HEK293 (cell line): Measurements from ENCODE around the gene MERTK.
A peak's percentile ranks its signal among the peaks of the same experiment; 100 is the strongest.

ENCODE experiments used
- CTCF ChIA-PET: fragments of 350-600 bp; formaldehyde crosslinking; extraction: SDS; loops from one replicate; lab custom pipeline; 2021; ENCODE audit warnings: antibody characterized with exemption; lab: Yijun Ruan, JAX
- POLR2A ChIA-PET: fragments of 300-600 bp; formaldehyde crosslinking; extraction: SDS; loops from one replicate; lab custom pipeline; 2020; ENCODE audit warnings: antibody characterized with exemption, inconsistent platforms; lab: Yijun Ruan, JAX
- H3K27ac ChIP-seq: fragments of 200-500 bp; sonication (Bioruptor generic); 2 replicates; pipeline ENCODE4 v1.5.1; 2014; ENCODE audit warnings: low read depth, low read length, control low read depth, inconsistent platforms; ENCODE audit errors: extremely low read depth
- H3K36me3 ChIP-seq, 2 experiments: fragments of 200-500 bp in 1 of 2; sonication (Bioruptor generic) in 1 of 2; 1 replicate in 1 of 2; 2 replicates in 1 of 2; pipeline ENCODE4 v1.5.1; 2014 to 2017; ENCODE audit warnings: inconsistent platforms in 2 of 2, low read length in 2 of 2; ENCODE audit not compliant: control insufficient read depth in 2 of 2, insufficient read depth in 1 of 2
- H3K4me1 ChIP-seq: fragments of 200-500 bp; sonication (Bioruptor generic); 2 replicates; pipeline ENCODE4 v1.5.1; 2014; ENCODE audit warnings: mild to moderate bottlenecking, low read length, inconsistent platforms; ENCODE audit not compliant: control insufficient read depth, insufficient read depth
- H3K4me3 ChIP-seq: 2 replicates; pipeline ENCODE4 v1.5.1; 2011; ENCODE audit warnings: low read depth, mild to moderate bottlenecking, control low read depth, low read length, moderate library complexity
- H3K9me3 ChIP-seq: fragments of 200-500 bp; sonication (Bioruptor generic); 2 replicates; pipeline ENCODE4 v1.5.1; 2014; ENCODE audit warnings: low read depth, low read length, inconsistent platforms; ENCODE audit not compliant: control insufficient read depth, insufficient read depth
- KLF9 ChIP-seq: fragments of 450-650 bp; formaldehyde crosslinking; IDR thresholded peaks from 2 replicates; pipeline ENCODE4 v1.5.1; 2016; ENCODE audit warnings: missing biosample characterization, missing genetic modification characterization, low read depth
- SALL2 ChIP-seq: fragments of 450-650 bp; formaldehyde crosslinking; IDR thresholded peaks from 2 replicates; pipeline ENCODE4 v1.5.0; 2017; ENCODE audit warnings: missing biosample characterization, mild to moderate bottlenecking, missing genetic modification characterization, borderline replicate concordance
- ZNF132 ChIP-seq: fragments of 450-650 bp; formaldehyde crosslinking; IDR thresholded peaks from 2 replicates; pipeline ENCODE4 v1.5.1; 2017; ENCODE audit warnings: missing biosample characterization, missing genetic modification characterization, borderline replicate concordance
- ZNF146 ChIP-seq: fragments of 450-650 bp; formaldehyde crosslinking; IDR thresholded peaks from 2 replicates; pipeline ENCODE4 v1.5.1; 2016; ENCODE audit warnings: missing biosample characterization, missing genetic modification characterization
- ZNF24 ChIP-seq: fragments of 450-650 bp; formaldehyde crosslinking; IDR thresholded peaks from 2 replicates; pipeline ENCODE4 v1.5.1; 2016; ENCODE audit warnings: missing biosample characterization, missing genetic modification characterization
- ZNF274 ChIP-seq, 2 experiments: fragments of 200-500 bp in 1 of 2; fragments of 450-650 bp in 1 of 2; sonication (Bioruptor generic) in 1 of 2; formaldehyde crosslinking in 1 of 2; IDR thresholded peaks; 2 replicates each; pipeline versions ENCODE4 v1.5.1 to v1.6.1; 2014 to 2016; ENCODE audit warnings: borderline replicate concordance in 1 of 2, inconsistent platforms in 1 of 2, low read length in 1 of 2, missing biosample characterization in 1 of 2, missing genetic modification characterization in 1 of 2
- ZNF292 ChIP-seq: fragments of 450-650 bp; formaldehyde crosslinking; IDR thresholded peaks from 2 replicates; pipeline ENCODE4 v1.5.1; 2016; ENCODE audit warnings: low read depth, missing biosample characterization, missing genetic modification characterization, borderline replicate concordance
- ZNF48 ChIP-seq: fragments of 450-650 bp; formaldehyde crosslinking; IDR thresholded peaks from 2 replicates; pipeline ENCODE4 v1.5.1; 2016; ENCODE audit warnings: missing biosample characterization, missing genetic modification characterization
- ZNF529 ChIP-seq: fragments of 450-650 bp; formaldehyde crosslinking; IDR thresholded peaks from 2 replicates; pipeline ENCODE4 v1.5.1; 2017; ENCODE audit warnings: missing genetic modification characterization, missing biosample characterization; ENCODE audit not compliant: insufficient replicate concordance
- ZNF560 ChIP-seq: fragments of 450-650 bp; formaldehyde crosslinking; IDR thresholded peaks from 2 replicates; pipeline ENCODE4 v1.5.1; 2017; ENCODE audit warnings: missing biosample characterization, missing genetic modification characterization, borderline replicate concordance
- ZNF677 ChIP-seq: fragments of 450-650 bp; IDR thresholded peaks from 2 replicates; pipeline ENCODE4 v1.5.0; 2018; ENCODE audit warnings: missing biosample characterization, mild to moderate bottlenecking, missing genetic modification characterization, moderate library complexity
- TF ChIP-seq, protein P1 (sequence below): fragments of 450-650 bp; formaldehyde crosslinking; IDR thresholded peaks from 2 replicates; pipeline ENCODE4 v1.5.1; 2017; ENCODE audit warnings: missing biosample characterization, missing genetic modification characterization
- TF ChIP-seq, protein P2 (sequence below): fragments of 450-650 bp; formaldehyde crosslinking; IDR thresholded peaks from 2 replicates; pipeline ENCODE4 v1.5.1; 2016; ENCODE audit warnings: missing biosample characterization, missing genetic modification characterization
- TF ChIP-seq, protein P3 (sequence below): fragments of 450-650 bp; formaldehyde crosslinking; IDR thresholded peaks from 2 replicates; pipeline ENCODE4 v1.5.1; 2017; ENCODE audit warnings: missing biosample characterization, mild to moderate bottlenecking, missing genetic modification characterization, moderate library complexity
- TF ChIP-seq, protein P4 (sequence below): fragments of 450-650 bp; formaldehyde crosslinking; IDR thresholded peaks from 2 replicates; pipeline ENCODE4 v1.5.1; 2016; ENCODE audit warnings: missing biosample characterization, missing genetic modification characterization, borderline replicate concordance

MERTK gene

DNA sequence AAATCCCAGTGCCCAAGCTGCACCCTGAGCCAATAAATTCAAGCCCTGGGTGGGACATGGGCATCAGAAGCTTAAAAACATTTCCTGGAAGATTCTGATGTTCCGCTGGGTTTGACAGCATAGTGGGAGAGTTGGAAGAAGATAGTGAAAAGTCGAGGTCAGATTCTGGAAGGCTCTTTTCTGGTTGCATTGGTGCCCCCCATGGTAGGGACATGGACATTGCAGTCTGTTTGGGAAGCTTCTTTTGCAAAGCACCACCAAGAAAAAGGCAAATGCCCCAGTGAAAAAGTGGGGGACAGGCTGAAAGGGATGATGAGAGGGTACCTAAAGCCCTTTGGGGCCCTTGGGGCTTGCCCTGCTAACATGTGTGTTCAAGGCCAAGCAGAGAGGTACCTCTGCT lies 21.0 kb downstream of the MERTK start:
- TF ChIP-seq, protein P1, sequence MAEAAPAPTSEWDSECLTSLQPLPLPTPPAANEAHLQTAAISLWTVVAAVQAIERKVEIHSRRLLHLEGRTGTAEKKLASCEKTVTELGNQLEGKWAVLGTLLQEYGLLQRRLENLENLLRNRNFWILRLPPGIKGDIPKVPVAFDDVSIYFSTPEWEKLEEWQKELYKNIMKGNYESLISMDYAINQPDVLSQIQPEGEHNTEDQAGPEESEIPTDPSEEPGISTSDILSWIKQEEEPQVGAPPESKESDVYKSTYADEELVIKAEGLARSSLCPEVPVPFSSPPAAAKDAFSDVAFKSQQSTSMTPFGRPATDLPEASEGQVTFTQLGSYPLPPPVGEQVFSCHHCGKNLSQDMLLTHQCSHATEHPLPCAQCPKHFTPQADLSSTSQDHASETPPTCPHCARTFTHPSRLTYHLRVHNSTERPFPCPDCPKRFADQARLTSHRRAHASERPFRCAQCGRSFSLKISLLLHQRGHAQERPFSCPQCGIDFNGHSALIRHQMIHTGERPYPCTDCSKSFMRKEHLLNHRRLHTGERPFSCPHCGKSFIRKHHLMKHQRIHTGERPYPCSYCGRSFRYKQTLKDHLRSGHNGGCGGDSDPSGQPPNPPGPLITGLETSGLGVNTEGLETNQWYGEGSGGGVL (tag by site-specific recombination): no peak
- TF ChIP-seq, protein P2, sequence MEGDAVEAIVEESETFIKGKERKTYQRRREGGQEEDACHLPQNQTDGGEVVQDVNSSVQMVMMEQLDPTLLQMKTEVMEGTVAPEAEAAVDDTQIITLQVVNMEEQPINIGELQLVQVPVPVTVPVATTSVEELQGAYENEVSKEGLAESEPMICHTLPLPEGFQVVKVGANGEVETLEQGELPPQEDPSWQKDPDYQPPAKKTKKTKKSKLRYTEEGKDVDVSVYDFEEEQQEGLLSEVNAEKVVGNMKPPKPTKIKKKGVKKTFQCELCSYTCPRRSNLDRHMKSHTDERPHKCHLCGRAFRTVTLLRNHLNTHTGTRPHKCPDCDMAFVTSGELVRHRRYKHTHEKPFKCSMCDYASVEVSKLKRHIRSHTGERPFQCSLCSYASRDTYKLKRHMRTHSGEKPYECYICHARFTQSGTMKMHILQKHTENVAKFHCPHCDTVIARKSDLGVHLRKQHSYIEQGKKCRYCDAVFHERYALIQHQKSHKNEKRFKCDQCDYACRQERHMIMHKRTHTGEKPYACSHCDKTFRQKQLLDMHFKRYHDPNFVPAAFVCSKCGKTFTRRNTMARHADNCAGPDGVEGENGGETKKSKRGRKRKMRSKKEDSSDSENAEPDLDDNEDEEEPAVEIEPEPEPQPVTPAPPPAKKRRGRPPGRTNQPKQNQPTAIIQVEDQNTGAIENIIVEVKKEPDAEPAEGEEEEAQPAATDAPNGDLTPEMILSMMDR: 0 out of 2 replicates have a peak, but pooled peaks have one; percentile 19
- no peak overlapping the region for H3K4me3 ChIP-seq
- ChIA-PET CTCF (interaction anchor here (0.6 to 1.6 kb wide), 7 partner anchors 9 to 114 kb away, joined by 3 to 6 read pairs (median 3); no protein-coding TSS in a partner anchor), POLR2A (no interaction called here)
- no peaks in the 10 kb centered on the region for H3K36me3 ChIP-seq
- no peaks in the 10 kb centered on the region for H3K9me3 ChIP-seq
- peaks cover 10% of the 10 kb centered on the region for H3K4me1 ChIP-seq
- no peak overlapping the region for H3K27ac ChIP-seq

DNA sequence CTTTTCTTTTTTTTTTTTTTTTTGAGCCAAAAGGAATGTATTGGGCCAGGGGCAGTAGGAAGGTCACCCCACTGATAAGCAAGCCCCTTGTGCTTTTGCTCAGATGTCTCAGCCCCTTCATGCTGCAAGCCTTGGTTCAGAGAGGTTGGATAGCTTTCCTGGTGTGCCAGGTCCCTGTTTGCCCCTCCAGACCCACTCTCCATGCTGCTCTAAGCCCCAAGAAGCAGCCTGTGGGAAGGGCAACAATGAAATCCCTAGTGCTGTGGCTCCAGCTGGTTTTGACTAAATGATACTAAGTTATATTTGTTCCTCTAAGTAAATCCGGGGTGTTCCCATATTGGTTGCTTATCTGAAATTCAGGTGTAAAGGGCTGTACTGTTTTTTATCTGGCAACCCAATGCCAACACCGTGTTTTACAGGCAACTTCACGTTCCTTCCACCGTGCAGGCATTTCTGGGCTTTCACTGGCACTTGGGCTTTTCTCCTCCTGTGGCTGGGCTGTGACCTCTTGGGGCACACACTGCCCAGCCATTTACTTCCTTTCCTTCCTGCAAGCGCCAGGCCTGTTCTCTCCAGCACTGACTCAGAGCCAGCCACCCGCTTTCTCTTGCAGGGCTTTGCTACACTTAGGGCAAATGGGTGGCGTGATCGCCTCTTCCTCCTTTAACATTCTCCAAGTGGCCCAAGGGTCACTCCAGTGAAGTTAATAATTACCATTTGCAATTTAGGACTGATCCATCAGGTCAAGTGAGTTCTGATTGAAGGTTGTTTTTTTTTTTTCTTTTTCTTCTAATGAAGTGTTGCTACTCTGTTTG lies 21.6 kb downstream of the MERTK start:
- no peak overlapping the region for H3K27ac ChIP-seq
- CTCF ChIA-PET: interaction anchor here (0.6 to 1.6 kb wide), 4 partner anchors 14 to 56 kb away, joined by 3 to 6 read pairs (median 4); no protein-coding TSS in a partner anchor
- TF ChIP-seq ZNF292 (tag by site-specific recombination): no peak
- TF ChIP-seq, protein P3, sequence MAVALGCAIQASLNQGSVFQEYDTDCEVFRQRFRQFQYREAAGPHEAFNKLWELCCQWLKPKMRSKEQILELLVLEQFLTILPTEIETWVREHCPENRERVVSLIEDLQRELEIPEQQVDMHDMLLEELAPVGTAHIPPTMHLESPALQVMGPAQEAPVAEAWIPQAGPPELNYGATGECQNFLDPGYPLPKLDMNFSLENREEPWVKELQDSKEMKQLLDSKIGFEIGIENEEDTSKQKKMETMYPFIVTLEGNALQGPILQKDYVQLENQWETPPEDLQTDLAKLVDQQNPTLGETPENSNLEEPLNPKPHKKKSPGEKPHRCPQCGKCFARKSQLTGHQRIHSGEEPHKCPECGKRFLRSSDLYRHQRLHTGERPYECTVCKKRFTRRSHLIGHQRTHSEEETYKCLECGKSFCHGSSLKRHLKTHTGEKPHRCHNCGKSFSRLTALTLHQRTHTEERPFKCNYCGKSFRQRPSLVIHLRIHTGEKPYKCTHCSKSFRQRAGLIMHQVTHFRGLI (tag by site-specific recombination): 0 out of 2 replicates have a peak, but pooled peaks have one; percentile 24
- TF ChIP-seq, all 188 proteins: peak for 1
- POLR2A ChIA-PET: no interaction called here
- no peaks in the 10 kb centered on the region for H3K36me3 ChIP-seq
- H3K4me1 ChIP-seq: peaks cover 10% of the 10 kb centered on the region
- no peak overlapping the region for H3K4me3 ChIP-seq
- H3K9me3 ChIP-seq: no peaks in the 10 kb centered on the region

DNA sequence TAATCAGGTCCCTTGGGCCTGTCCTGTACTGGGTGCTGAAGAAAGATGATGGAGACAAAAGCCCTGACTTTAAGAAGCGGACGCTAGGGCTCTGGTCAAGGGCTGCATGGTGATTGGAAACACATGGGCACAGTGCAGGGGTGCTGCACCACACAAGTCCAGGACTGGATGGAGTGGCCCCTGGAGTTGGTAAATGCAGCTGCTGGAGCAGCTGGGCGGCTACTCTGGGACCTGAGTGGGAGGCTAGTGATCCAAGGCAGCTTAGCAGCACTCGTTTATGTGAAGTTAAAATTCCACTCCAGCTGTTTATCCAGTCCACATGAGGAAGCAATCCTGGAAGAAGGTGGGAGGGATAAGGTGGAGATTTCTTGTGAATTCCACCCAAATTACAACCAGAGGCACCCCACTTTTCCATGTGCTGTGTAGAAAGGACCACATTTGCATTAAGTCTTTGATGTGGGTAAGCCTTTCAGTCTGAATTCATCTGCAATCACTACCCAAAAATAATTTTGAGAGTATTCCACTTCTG lies 24.9 kb downstream of the MERTK start:
- CTCF ChIA-PET: no interaction called here
- POLR2A ChIA-PET: no interaction called here
- peaks cover 6% of the 10 kb centered on the region for H3K4me1 ChIP-seq
- TF ChIP-seq ZNF529: no peak
- TF ChIP-seq, protein P4, sequence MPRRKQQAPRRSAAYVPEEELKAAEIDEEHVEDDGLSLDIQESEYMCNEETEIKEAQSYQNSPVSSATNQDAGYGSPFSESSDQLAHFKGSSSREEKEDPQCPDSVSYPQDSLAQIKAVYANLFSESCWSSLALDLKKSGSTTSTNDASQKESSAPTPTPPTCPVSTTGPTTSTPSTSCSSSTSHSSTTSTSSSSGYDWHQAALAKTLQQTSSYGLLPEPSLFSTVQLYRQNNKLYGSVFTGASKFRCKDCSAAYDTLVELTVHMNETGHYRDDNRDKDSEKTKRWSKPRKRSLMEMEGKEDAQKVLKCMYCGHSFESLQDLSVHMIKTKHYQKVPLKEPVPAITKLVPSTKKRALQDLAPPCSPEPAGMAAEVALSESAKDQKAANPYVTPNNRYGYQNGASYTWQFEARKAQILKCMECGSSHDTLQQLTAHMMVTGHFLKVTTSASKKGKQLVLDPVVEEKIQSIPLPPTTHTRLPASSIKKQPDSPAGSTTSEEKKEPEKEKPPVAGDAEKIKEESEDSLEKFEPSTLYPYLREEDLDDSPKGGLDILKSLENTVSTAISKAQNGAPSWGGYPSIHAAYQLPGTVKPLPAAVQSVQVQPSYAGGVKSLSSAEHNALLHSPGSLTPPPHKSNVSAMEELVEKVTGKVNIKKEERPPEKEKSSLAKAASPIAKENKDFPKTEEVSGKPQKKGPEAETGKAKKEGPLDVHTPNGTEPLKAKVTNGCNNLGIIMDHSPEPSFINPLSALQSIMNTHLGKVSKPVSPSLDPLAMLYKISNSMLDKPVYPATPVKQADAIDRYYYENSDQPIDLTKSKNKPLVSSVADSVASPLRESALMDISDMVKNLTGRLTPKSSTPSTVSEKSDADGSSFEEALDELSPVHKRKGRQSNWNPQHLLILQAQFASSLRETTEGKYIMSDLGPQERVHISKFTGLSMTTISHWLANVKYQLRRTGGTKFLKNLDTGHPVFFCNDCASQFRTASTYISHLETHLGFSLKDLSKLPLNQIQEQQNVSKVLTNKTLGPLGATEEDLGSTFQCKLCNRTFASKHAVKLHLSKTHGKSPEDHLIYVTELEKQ: no peak
- TF ChIP-seq SALL2 (tag by site-specific recombination): no peak
- no peak for TF ChIP-seq ZNF132 (tag by site-specific recombination)
- TF ChIP-seq ZNF560: no peak
- TF ChIP-seq ZNF24 (tag by site-specific recombination): no peak
- no peak for TF ChIP-seq ZNF48 (tag by site-specific recombination)
- TF ChIP-seq, protein P1 (tag by site-specific recombination): no peak
- no peak for TF ChIP-seq ZNF677 (tag by site-specific recombination)
- TF ChIP-seq ZNF274 (IDR thresholded peaks at IDR 0.05; ENCODE audit: low read length): no peak
- no peak for TF ChIP-seq ZNF274 (tag by site-specific recombination; IDR thresholded peaks at IDR 0.05; ENCODE audit: borderline replicate concordance)
- TF ChIP-seq ZNF146 (tag by site-specific recombination): no peak
- TF ChIP-seq KLF9 (tag by site-specific recombination): no peak
- no peak overlapping the region for H3K27ac ChIP-seq
- no peaks in the 10 kb centered on the region for H3K36me3 ChIP-seq
- no peak overlapping the region for H3K4me3 ChIP-seq
- H3K9me3 ChIP-seq: no peaks in the 10 kb centered on the region
